IMR-90 (cell line): ENCODE measurements around the gene KCNK18. TPM values are rescaled to one million over a fixed set of nuclear protein-coding genes. Genes with fewer than 3 reads are reported as not detected.

Experiments used
- ATAC-seq: fragments of 200-7000 bp; cut with Tn5 transposase; 2 replicates; pipeline ENCODE4 v1.9.1; 2020; ENCODE audit warnings: low read depth, mild to moderate bottlenecking, moderate library complexity
- BruUV-seq: library from RNA; stranded (reverse); fragments of 400-500 nt; replicated peaks from 2 replicates; lab custom pipeline; 2021; lab: Mats Ljungman, UMichigan
- CTCF ChIA-PET: fragments of 300-600 bp; formaldehyde crosslinking; extraction: SDS; loops from one replicate; lab custom pipeline; 2021; ENCODE audit warnings: antibody characterized with exemption; lab: Yijun Ruan, JAX
- POLR2A ChIA-PET: fragments of 300-600 bp; sonication (Branson Sonifier 250); formaldehyde crosslinking; loops from one replicate; lab custom pipeline; 2022; ENCODE audit warnings: antibody characterized with exemption; ENCODE audit not compliant: unreplicated experiment; lab: Charles Lee
- DNase-seq: peaks from one replicate; pipeline ENCODE4 v3.0.0; 2013
- H2AFZ ChIP-seq: replicated peaks from 2 replicates; pipeline ENCODE3; 2013; ENCODE audit warnings: low read length, mild to moderate bottlenecking; ENCODE audit not compliant: poor library complexity
- H2AK5ac ChIP-seq: 2 replicates; pipeline ENCODE4 v1.6.1; 2013; ENCODE audit warnings: low read depth, low read length, inconsistent platforms
- H2AK9ac ChIP-seq: replicated peaks from 2 replicates; pipeline ENCODE3; 2013; ENCODE audit warnings: mild to moderate bottlenecking, low read depth, low read length, moderate library complexity; ENCODE audit not compliant: poor library complexity
- H2BK120ac ChIP-seq: 2 replicates; pipeline ENCODE4 v1.6.1; 2013; ENCODE audit warnings: low read depth, low read length, inconsistent platforms
- H2BK15ac ChIP-seq: 3 replicates; pipeline ENCODE4 v1.6.1; 2013; ENCODE audit warnings: low read depth, low read length, inconsistent platforms
- H2BK20ac ChIP-seq: 2 replicates; pipeline ENCODE4 v1.6.1; 2013; ENCODE audit warnings: low read depth, mild to moderate bottlenecking, inconsistent platforms, low read length, moderate library complexity
- H2BK5ac ChIP-seq: 2 replicates; pipeline ENCODE4 v1.6.1; 2013; ENCODE audit warnings: mild to moderate bottlenecking, low read depth, low read length, inconsistent platforms; ENCODE audit not compliant: poor library complexity, severe bottlenecking
- H3K14ac ChIP-seq: replicated peaks from 2 replicates; pipeline ENCODE4 v1.6.1; 2013; ENCODE audit warnings: low read depth, low read length, inconsistent platforms
- H3K18ac ChIP-seq: 2 replicates; pipeline ENCODE4 v1.6.1; 2013; ENCODE audit warnings: low read depth, low read length, control low read depth
- H3K23ac ChIP-seq: 2 replicates; pipeline ENCODE4 v1.6.1; 2013; ENCODE audit warnings: low read depth, low read length, inconsistent platforms
- H3K27ac ChIP-seq: 2 replicates; pipeline ENCODE4 v1.5.1; 2013; ENCODE audit warnings: mild to moderate bottlenecking, control low read depth, low read length; ENCODE audit not compliant: insufficient read depth
- H3K27me3 ChIP-seq: 2 replicates; pipeline ENCODE4 v1.6.1; 2013; ENCODE audit warnings: low read length; ENCODE audit not compliant: control insufficient read depth, insufficient read depth
- H3K36me3 ChIP-seq: 2 replicates; pipeline ENCODE4 v1.6.1; 2013; ENCODE audit warnings: low read length, mixed read lengths; ENCODE audit not compliant: control insufficient read depth, insufficient read depth
- H3K4ac ChIP-seq: 2 replicates; pipeline ENCODE4 v1.6.1; 2013; ENCODE audit warnings: low read depth, low read length, inconsistent platforms
- H3K4me1 ChIP-seq: 2 replicates; pipeline ENCODE4 v1.6.1; 2013; ENCODE audit warnings: low read length, mixed read lengths; ENCODE audit not compliant: control insufficient read depth, insufficient read depth
- H3K4me2 ChIP-seq: 2 replicates; pipeline ENCODE4 v1.6.1; 2013; ENCODE audit warnings: low read depth, mild to moderate bottlenecking, control low read depth, low read length, moderate library complexity
- H3K4me3 ChIP-seq: 2 replicates; pipeline ENCODE4 v1.5.1; 2013; ENCODE audit warnings: low read depth, mild to moderate bottlenecking, control low read depth, low read length, moderate library complexity; ENCODE audit not compliant: insufficient read depth
- H3K56ac ChIP-seq: 2 replicates; pipeline ENCODE4 v1.6.1; 2013; ENCODE audit warnings: low read length, inconsistent platforms; ENCODE audit not compliant: insufficient read depth; ENCODE audit errors: extremely low read depth
- H3K79me1 ChIP-seq, 2 experiments: 2 replicates each; pipeline ENCODE4 v1.6.1; 2013; ENCODE audit warnings: low read length in 2 of 2, inconsistent platforms in 1 of 2, low read depth in 1 of 2
- H3K9ac ChIP-seq: 2 replicates; pipeline ENCODE4 v1.6.1; 2013; ENCODE audit warnings: low read depth, low read length, control low read depth
- H3K9me1 ChIP-seq: 2 replicates; pipeline ENCODE4 v1.6.1; 2013; ENCODE audit warnings: low read length, inconsistent platforms; ENCODE audit not compliant: insufficient read depth
- H3K9me3 ChIP-seq: 2 replicates; pipeline ENCODE4 v1.6.1; 2013; ENCODE audit warnings: low read length; ENCODE audit not compliant: control insufficient read depth, insufficient read depth
- H4K20me1 ChIP-seq: 2 replicates; pipeline ENCODE4 v1.6.1; 2013; ENCODE audit warnings: low read length, inconsistent platforms; ENCODE audit not compliant: insufficient read depth
- H4K5ac ChIP-seq: 2 replicates; pipeline ENCODE4 v1.6.1; 2013; ENCODE audit warnings: mild to moderate bottlenecking, low read depth, low read length, control low read depth
- H4K8ac ChIP-seq, 2 experiments: 2 replicates each; pipeline ENCODE4 v1.6.1; 2013; ENCODE audit warnings: low read depth in 2 of 2, low read length in 2 of 2, control low read depth in 1 of 2, inconsistent platforms in 1 of 2
- H4K91ac ChIP-seq: 2 replicates; pipeline ENCODE4 v1.6.1; 2013; ENCODE audit warnings: low read depth, low read length, inconsistent platforms; ENCODE audit not compliant: insufficient read depth
- CEBPB ChIP-seq: IDR thresholded peaks from 2 replicates; pipeline ENCODE4 v1.6.1; 2012; ENCODE audit warnings: low read depth, low read length, improper control_type of control experiment
- CTCF ChIP-seq: conservative IDR thresholded peaks from 2 replicates; pipeline ENCODE4 v1.5.1; 2012; ENCODE audit warnings: mild to moderate bottlenecking, low read depth, low read length, improper control_type of control experiment
- FOS ChIP-seq: fragments of 150-350 bp; IDR thresholded peaks from 2 replicates; pipeline ENCODE4 v1.6.1; 2016; ENCODE audit warnings: low read depth, low read length
- MAZ ChIP-seq: IDR thresholded peaks from 2 replicates; pipeline ENCODE4 v1.6.1; 2012; ENCODE audit warnings: low read depth, mild to moderate bottlenecking, low read length, improper control_type of control experiment, moderate library complexity, borderline replicate concordance
- POLR2A ChIP-seq: IDR thresholded peaks from 2 replicates; pipeline ENCODE4 v1.6.1; 2012; ENCODE audit warnings: mild to moderate bottlenecking, low read depth, low read length
- RAD21 ChIP-seq: IDR thresholded peaks from 2 replicates; pipeline ENCODE4 v1.6.1; 2012; ENCODE audit warnings: low read length, improper control_type of control experiment
- RCOR1 ChIP-seq: IDR thresholded peaks from 2 replicates; pipeline ENCODE4 v1.6.1; 2012; ENCODE audit warnings: mild to moderate bottlenecking, low read length, improper control_type of control experiment; ENCODE audit not compliant: insufficient replicate concordance
- WGBS, 2 experiments: methylation state at CpG; one replicate each; pipeline versions ENCODE4 v1.1.5 to v1.1.7; 2013; ENCODE audit warnings: missing lambda C conversion rate in 2 of 2; ENCODE audit not compliant: insufficient read length in 1 of 2; ENCODE audit errors: extremely low coverage in 2 of 2; 5-methylcytosine and 5-hydroxymethylcytosine counted together
- dilution Hi-C: fragments of 300-500 bp; cut with HindIII; formaldehyde crosslinking; loops from one replicate; pipeline ENCODE4 v1.14.3; 2018; ENCODE audit warnings: low sequenced_read_pairs; ENCODE audit not compliant: unreplicated experiment
- in situ Hi-C: fragments of 300-500 bp; cut with MboI; formaldehyde crosslinking; loops from 3 replicates; pipeline ENCODE4 v1.14.3; 2019; ENCODE audit warnings: low sequenced_read_pairs, inconsistent platforms, mixed read lengths
- intact Hi-C: fragments of 100-400 bp; cut with micrococcal nuclease; formaldehyde crosslinking; loops from 2 replicates; pipeline ENCODE4 v1.10.0; 2022
- polyA plus RNA-seq, 3 experiments: library from polyadenylated mRNA; depleted of rRNA; stranded (reverse); fragments of >200 nt; gene quantifications; 2 replicates each; pipeline ENCODE4 v1.2.3, GENCODE V29; 2012; ENCODE audit warnings: low replicate concordance in 1 of 3
- total RNA-seq: library from RNA; depleted of rRNA; stranded (reverse); fragments of >200 nt; gene quantifications from 2 replicates; pipeline ENCODE4 v1.2.3, GENCODE V29; 2012
- TF ChIP-seq, protein P1 (sequence below): fragments of 150-350 bp; IDR thresholded peaks from 2 replicates; pipeline ENCODE4 v1.6.1; 2016; ENCODE audit warnings: low read depth, mild to moderate bottlenecking, low read length, moderate library complexity, borderline replicate concordance

KCNK18 gene
- total and polyA plus RNA-seq, 2 of the 4 experiments (the other 2 are of a cell fraction) = not detected

GRCh38 chr10:117204316-117204715 is 7.0 kb downstream of the KCNK18 start:
- no peak overlapping the region for H2BK120ac ChIP-seq
- DNase-seq (no peak), ATAC-seq (no peak)
- CTCF ChIA-PET = no interaction called here
- H3K4me1 ChIP-seq = no peaks in the 10 kb centered on the region
- H2AFZ ChIP-seq = no peak overlapping the region
- in situ Hi-C loops = loop anchor here (25.0 kb wide), 1 partner anchor 1033 kb away; no protein-coding TSS in a partner anchor
- H3K18ac ChIP-seq = no peak overlapping the region
- no peak overlapping the region for H2BK5ac ChIP-seq
- H2AK5ac ChIP-seq = no peak overlapping the region
- dilution Hi-C loops = no loop called here
- TF ChIP-seq FOS (no peak), POLR2A (no peak), MAZ (no peak), CEBPB (no peak), RAD21 (no peak), CTCF (no peak), RCOR1 (no peak)
- TF ChIP-seq, protein P1, sequence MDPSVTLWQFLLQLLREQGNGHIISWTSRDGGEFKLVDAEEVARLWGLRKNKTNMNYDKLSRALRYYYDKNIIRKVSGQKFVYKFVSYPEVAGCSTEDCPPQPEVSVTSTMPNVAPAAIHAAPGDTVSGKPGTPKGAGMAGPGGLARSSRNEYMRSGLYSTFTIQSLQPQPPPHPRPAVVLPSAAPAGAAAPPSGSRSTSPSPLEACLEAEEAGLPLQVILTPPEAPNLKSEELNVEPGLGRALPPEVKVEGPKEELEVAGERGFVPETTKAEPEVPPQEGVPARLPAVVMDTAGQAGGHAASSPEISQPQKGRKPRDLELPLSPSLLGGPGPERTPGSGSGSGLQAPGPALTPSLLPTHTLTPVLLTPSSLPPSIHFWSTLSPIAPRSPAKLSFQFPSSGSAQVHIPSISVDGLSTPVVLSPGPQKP = no peak
- no peaks in the 10 kb centered on the region for H3K36me3 ChIP-seq
- no peak overlapping the region for H3K4me2 ChIP-seq
- no peak overlapping the region for H3K9ac ChIP-seq
- no peak overlapping the region for H2AK9ac ChIP-seq
- POLR2A ChIA-PET = no interaction called here
- intact Hi-C loops = no loop called here
- H3K79me1 ChIP-seq = no peaks in the 10 kb centered on the region
- WGBS, 2 experiments = no CpG with 5 or more reads among the region's 2 CpGs
- no peak overlapping the region for H4K5ac ChIP-seq
- no peak overlapping the region for H3K14ac ChIP-seq
- H3K4me3 ChIP-seq = no peak overlapping the region
- H3K4ac ChIP-seq = no peak overlapping the region
- BruUV-seq = no TSS peak
- H3K9me1 ChIP-seq = no peaks in the 10 kb centered on the region
- H3K27ac ChIP-seq = no peak overlapping the region
- no peak overlapping the region for H3K23ac ChIP-seq
- no peaks in the 10 kb centered on the region for H4K20me1 ChIP-seq
- no peak overlapping the region for H4K91ac ChIP-seq
- no peak overlapping the region for H2BK15ac ChIP-seq
- no peak overlapping the region for H2BK20ac ChIP-seq
- H3K9me3 ChIP-seq = no peaks in the 10 kb centered on the region
- no peak overlapping the region for H3K56ac ChIP-seq
- H3K27me3 ChIP-seq = no peaks in the 10 kb centered on the region
- H4K8ac ChIP-seq = no peak overlapping the region
